Esophagus muscularis mucosa (tissue), 3 donors: ENCODE measurements around the gene KCNRG.

Experiments
- EP300 ChIP-seq: sonication (generic); formaldehyde crosslinking; IDR thresholded peaks from one replicate; pipeline ENCODE4 v1.6.1; 2017; ENCODE audit warnings: antibody characterized with exemption
- TF ChIP-seq, protein P1 (sequence below), 3 experiments: fragments of 200-600 bp in 2 of 3; fragments of 450-650 bp in 1 of 3; sonication (generic) in 2 of 3; IDR thresholded peaks; one replicate each; pipeline ENCODE4 v1.5.1; 2017 to 2019; ENCODE audit warnings: antibody characterized with exemption in 3 of 3, mild to moderate bottlenecking in 2 of 3, moderate library complexity in 1 of 3

DNA sequence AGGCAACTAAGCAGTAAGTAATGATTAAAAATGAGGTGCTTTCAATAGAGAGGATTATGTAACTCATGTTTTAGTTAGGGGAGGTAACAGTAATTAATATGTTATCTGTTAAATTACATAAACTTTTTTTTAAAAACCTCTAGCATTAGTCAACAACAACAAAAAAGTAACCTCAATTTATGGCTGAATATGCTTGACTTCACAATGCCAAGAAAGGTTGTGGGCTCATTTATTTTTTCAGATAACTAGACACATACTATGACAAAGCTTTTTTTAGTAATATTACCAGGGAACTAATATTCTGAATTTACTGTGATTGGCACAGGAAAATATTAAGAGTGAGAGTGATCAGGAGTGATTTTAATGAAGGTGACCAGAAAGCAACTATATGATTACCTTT, 54.9 kb downstream of the KCNRG start:
- TF ChIP-seq, protein P1, sequence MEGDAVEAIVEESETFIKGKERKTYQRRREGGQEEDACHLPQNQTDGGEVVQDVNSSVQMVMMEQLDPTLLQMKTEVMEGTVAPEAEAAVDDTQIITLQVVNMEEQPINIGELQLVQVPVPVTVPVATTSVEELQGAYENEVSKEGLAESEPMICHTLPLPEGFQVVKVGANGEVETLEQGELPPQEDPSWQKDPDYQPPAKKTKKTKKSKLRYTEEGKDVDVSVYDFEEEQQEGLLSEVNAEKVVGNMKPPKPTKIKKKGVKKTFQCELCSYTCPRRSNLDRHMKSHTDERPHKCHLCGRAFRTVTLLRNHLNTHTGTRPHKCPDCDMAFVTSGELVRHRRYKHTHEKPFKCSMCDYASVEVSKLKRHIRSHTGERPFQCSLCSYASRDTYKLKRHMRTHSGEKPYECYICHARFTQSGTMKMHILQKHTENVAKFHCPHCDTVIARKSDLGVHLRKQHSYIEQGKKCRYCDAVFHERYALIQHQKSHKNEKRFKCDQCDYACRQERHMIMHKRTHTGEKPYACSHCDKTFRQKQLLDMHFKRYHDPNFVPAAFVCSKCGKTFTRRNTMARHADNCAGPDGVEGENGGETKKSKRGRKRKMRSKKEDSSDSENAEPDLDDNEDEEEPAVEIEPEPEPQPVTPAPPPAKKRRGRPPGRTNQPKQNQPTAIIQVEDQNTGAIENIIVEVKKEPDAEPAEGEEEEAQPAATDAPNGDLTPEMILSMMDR (IDR thresholded peaks at IDR 0.05) = no peak
- no peak for TF ChIP-seq EP300
